ENCODE data around the gene PBOV1.

Gene PBOV1

DNA sequence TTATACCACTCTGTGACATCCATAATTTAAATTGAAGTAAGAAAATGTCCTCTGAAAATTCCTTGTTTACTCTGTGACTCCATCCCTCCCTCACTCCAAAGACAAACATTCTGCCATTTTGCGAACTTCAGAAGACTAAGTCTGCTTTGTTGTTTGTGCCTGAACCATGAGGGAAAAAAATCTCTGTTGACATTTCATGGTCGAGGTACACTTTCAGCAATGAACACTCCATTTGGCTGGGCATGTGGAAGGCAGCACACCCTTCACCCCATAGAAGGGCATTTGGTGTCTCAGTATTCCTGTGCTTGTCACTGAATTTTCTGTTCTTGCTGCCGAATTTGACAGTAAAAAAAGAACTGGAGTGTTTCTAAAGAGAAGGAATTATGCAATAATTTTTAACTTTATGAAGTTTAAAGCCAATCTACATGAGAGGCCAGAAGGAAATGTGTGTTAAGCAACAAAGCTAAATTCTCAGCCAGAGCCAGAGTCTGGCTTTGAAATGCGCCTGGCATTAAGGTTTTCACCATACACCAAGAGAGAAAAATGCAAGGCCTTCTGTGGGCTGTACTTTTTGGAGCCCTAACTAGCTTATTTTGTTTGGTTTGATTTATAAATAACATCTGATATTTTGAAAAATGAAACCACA, 4.7 kb upstream of the PBOV1 start:
- H3K27me3 ChIP-seq (replicated peaks; ENCODE audit: insufficient read depth, low read length): no peaks in the 10 kb centered on the region
- H3K9me3 ChIP-seq (replicated peaks; ENCODE audit: insufficient read depth, low read length): no peaks in the 10 kb centered on the region
- H3K4me3 ChIP-seq (ENCODE audit: low read length): no peak overlapping the region
- no peaks in the 10 kb centered on the region; the same call in 1 of the 2 replicates for H3K9me2 ChIP-seq (replicated peaks; ENCODE audit: insufficient read depth, low read length)
- no peaks in the 10 kb centered on the region for H4K20me1 ChIP-seq (ENCODE audit: insufficient read depth, low read length)
- no peaks in the 10 kb centered on the region for H3K79me2 ChIP-seq (ENCODE audit: low read length)
- H3F3A ChIP-seq (ENCODE audit: insufficient read depth, low read length): no peaks in the 10 kb centered on the region
- H2AFZ ChIP-seq (ENCODE audit: low read length): no peak overlapping the region
- DNase-seq: no peak
- no peak overlapping the region for H3K27ac ChIP-seq (ENCODE audit: low read length)
- TF ChIP-seq EZH2 (optimal IDR thresholded peaks at IDR 0.05; ENCODE audit: low read depth, low read length) (no peak), EZH2phosphoT487 (IDR thresholded peaks at IDR 0.05; ENCODE audit: low read length) (no peak)
- TF ChIP-seq, protein P1, sequence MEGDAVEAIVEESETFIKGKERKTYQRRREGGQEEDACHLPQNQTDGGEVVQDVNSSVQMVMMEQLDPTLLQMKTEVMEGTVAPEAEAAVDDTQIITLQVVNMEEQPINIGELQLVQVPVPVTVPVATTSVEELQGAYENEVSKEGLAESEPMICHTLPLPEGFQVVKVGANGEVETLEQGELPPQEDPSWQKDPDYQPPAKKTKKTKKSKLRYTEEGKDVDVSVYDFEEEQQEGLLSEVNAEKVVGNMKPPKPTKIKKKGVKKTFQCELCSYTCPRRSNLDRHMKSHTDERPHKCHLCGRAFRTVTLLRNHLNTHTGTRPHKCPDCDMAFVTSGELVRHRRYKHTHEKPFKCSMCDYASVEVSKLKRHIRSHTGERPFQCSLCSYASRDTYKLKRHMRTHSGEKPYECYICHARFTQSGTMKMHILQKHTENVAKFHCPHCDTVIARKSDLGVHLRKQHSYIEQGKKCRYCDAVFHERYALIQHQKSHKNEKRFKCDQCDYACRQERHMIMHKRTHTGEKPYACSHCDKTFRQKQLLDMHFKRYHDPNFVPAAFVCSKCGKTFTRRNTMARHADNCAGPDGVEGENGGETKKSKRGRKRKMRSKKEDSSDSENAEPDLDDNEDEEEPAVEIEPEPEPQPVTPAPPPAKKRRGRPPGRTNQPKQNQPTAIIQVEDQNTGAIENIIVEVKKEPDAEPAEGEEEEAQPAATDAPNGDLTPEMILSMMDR (IDR thresholded peaks at IDR 0.05; ENCODE audit: low read length): no peak
- no peak overlapping the region for H3K4me2 ChIP-seq (ENCODE audit: low read depth, low read length)
- no peak overlapping the region for H3K9ac ChIP-seq (ENCODE audit: low read length)
- no peaks in the 10 kb centered on the region for H3K36me3 ChIP-seq (replicated peaks; ENCODE audit: insufficient read depth, low read length)
- no peaks in the 10 kb centered on the region for H3K4me1 ChIP-seq (ENCODE audit: low read length)

GRCh38 chr6:138219901-138220300, 1.6 kb upstream of the PBOV1 start:
- Histone ChIP-seq H3K4me3 (ENCODE audit: low read length) (no peak overlapping the region), H3K4me2 (ENCODE audit: low read depth, low read length) (no peak overlapping the region), H3K9ac (ENCODE audit: low read length) (no peak overlapping the region), H4K20me1 (ENCODE audit: insufficient read depth, low read length) (no peaks in the 10 kb centered on the region), H3K9me3 (replicated peaks; ENCODE audit: insufficient read depth, low read length) (no peaks in the 10 kb centered on the region), H3F3A (ENCODE audit: insufficient read depth, low read length) (no peaks in the 10 kb centered on the region), H3K4me1 (ENCODE audit: low read length) (no peaks in the 10 kb centered on the region), H3K36me3 (replicated peaks; ENCODE audit: insufficient read depth, low read length) (no peaks in the 10 kb centered on the region), H3K79me2 (ENCODE audit: low read length) (no peaks in the 10 kb centered on the region), H3K27ac (ENCODE audit: low read length) (no peak overlapping the region), H3K27me3 (replicated peaks; ENCODE audit: insufficient read depth, low read length) (no peaks in the 10 kb centered on the region), H3K9me2 (replicated peaks; ENCODE audit: insufficient read depth, low read length) (no peaks in the 10 kb centered on the region; the same call in 1 of the 2 replicates), H2AFZ (ENCODE audit: low read length) (no peak overlapping the region)
- TF ChIP-seq EZH2 (optimal IDR thresholded peaks at IDR 0.05; ENCODE audit: low read depth, low read length) (no peak), EZH2phosphoT487 (IDR thresholded peaks at IDR 0.05; ENCODE audit: low read length) (no peak)
- TF ChIP-seq, protein P1 (IDR thresholded peaks at IDR 0.05; ENCODE audit: low read length): no peak
- no peak for DNase-seq

- TF ChIP-seq EZH2 (optimal IDR thresholded peaks at IDR 0.05; ENCODE audit: low read depth, low read length): no peak
- TF ChIP-seq, protein P1 (IDR thresholded peaks at IDR 0.05; ENCODE audit: low read length): no peak
- no peak for TF ChIP-seq EZH2phosphoT487 (IDR thresholded peaks at IDR 0.05; ENCODE audit: low read length)
- H2AFZ ChIP-seq (ENCODE audit: low read length): no peak overlapping the region
- no peak for DNase-seq
- H3K36me3 ChIP-seq (replicated peaks; ENCODE audit: insufficient read depth, low read length): no peaks in the 10 kb centered on the region
- H3F3A ChIP-seq (ENCODE audit: insufficient read depth, low read length): no peaks in the 10 kb centered on the region
- H3K79me2 ChIP-seq (ENCODE audit: low read length): no peaks in the 10 kb centered on the region
- no peaks in the 10 kb centered on the region for H3K4me1 ChIP-seq (ENCODE audit: low read length)
- H3K9ac ChIP-seq (ENCODE audit: low read length): no peak overlapping the region
- H3K9me2 ChIP-seq (replicated peaks; ENCODE audit: insufficient read depth, low read length): no peaks in the 10 kb centered on the region; the same call in 1 of the 2 replicates
- H3K9me3 ChIP-seq (replicated peaks; ENCODE audit: insufficient read depth, low read length): no peaks in the 10 kb centered on the region
- H4K20me1 ChIP-seq (ENCODE audit: insufficient read depth, low read length): no peaks in the 10 kb centered on the region
- H3K27ac ChIP-seq (ENCODE audit: low read length): no peak overlapping the region
- H3K4me2 ChIP-seq (ENCODE audit: low read depth, low read length): no peak overlapping the region
- no peaks in the 10 kb centered on the region for H3K27me3 ChIP-seq (replicated peaks; ENCODE audit: insufficient read depth, low read length)
- no peak overlapping the region for H3K4me3 ChIP-seq (ENCODE audit: low read length)
These were observed 1.1 kb upstream of the PBOV1 start for GRCh38 chr6:138219398-138219797.
